Mesenchymal stem cell (in vitro differentiated cells and primary cell): ENCODE data around the gene ERC2.
A peak's percentile ranks its signal among the peaks of the same experiment; 100 is the strongest.

Experiments
- DNase-seq: peaks from one replicate; pipeline ENCODE4 v3.0.0-alpha.2; 2013
- H2AFZ ChIP-seq: one replicate; pipeline ENCODE4 v1.6.1; 2013; ENCODE audit warnings: low read depth, mild to moderate bottlenecking, control low read depth, inconsistent platforms, low read length, moderate library complexity
- H2AK5ac ChIP-seq: 2 replicates; pipeline ENCODE4 v1.6.1; 2013; ENCODE audit warnings: low read length, moderate library complexity, mild to moderate bottlenecking, inconsistent platforms; ENCODE audit not compliant: severe bottlenecking
- H2BK120ac ChIP-seq: one replicate; pipeline ENCODE4 v1.6.1; 2013; ENCODE audit warnings: low read depth, mild to moderate bottlenecking, inconsistent platforms, low read length, moderate library complexity
- H2BK12ac ChIP-seq, 2 experiments: one replicate each; pipeline ENCODE4 v1.6.1; 2013; ENCODE audit warnings: inconsistent platforms in 2 of 2, low read length in 2 of 2, mild to moderate bottlenecking in 2 of 2, moderate library complexity in 2 of 2, control low read depth in 1 of 2
- H2BK15ac ChIP-seq: one replicate; pipeline ENCODE4 v1.6.1; 2013; ENCODE audit warnings: mild to moderate bottlenecking, low read depth, inconsistent platforms; ENCODE audit not compliant: poor library complexity, severe bottlenecking
- H2BK5ac ChIP-seq: 2 replicates; pipeline ENCODE4 v1.6.1; 2013; ENCODE audit warnings: low read depth, mild to moderate bottlenecking, low read length, control low read depth, inconsistent platforms; ENCODE audit not compliant: poor library complexity, severe bottlenecking
- H3K14ac ChIP-seq, 2 experiments: one replicate each; pipeline ENCODE4 v1.6.1; 2013; ENCODE audit warnings: inconsistent platforms in 2 of 2, low read length in 2 of 2, control low read depth in 1 of 2, mild to moderate bottlenecking in 1 of 2, moderate library complexity in 1 of 2
- H3K18ac ChIP-seq, 2 experiments: one replicate each; pipeline ENCODE4 v1.6.1; 2013; ENCODE audit warnings: inconsistent platforms in 2 of 2, low read length in 2 of 2, control low read depth in 1 of 2, low read depth in 1 of 2, mild to moderate bottlenecking in 1 of 2
- H3K23ac ChIP-seq, 2 experiments: one replicate each; pipeline ENCODE4 v1.6.1; 2013; ENCODE audit warnings: inconsistent platforms in 2 of 2, low read length in 2 of 2, mild to moderate bottlenecking in 2 of 2, moderate library complexity in 2 of 2, control low read depth in 1 of 2
- H3K27ac ChIP-seq: 2 replicates; pipeline ENCODE4 v1.5.1; 2013; ENCODE audit warnings: mild to moderate bottlenecking, moderate library complexity, low read length, control low read depth, inconsistent platforms; ENCODE audit not compliant: poor library complexity, severe bottlenecking
- H3K27me3 ChIP-seq, 2 experiments: 2 replicates each; pipeline versions ENCODE4 v1.6.1 to v1.7.0; 2013; ENCODE audit warnings: low read length in 2 of 2, mild to moderate bottlenecking in 2 of 2, moderate library complexity in 2 of 2, control low read depth in 1 of 2, inconsistent platforms in 1 of 2; ENCODE audit not compliant: control insufficient read depth in 1 of 2, insufficient read depth in 1 of 2
- H3K36me3 ChIP-seq, 2 experiments: 2 replicates each; pipeline versions ENCODE4 v1.6.1 to v1.7.0; 2013; ENCODE audit warnings: low read length in 2 of 2, control low read depth in 1 of 2, inconsistent platforms in 1 of 2, low read depth in 1 of 2, mild to moderate bottlenecking in 1 of 2; ENCODE audit not compliant: insufficient read depth in 2 of 2, control insufficient read depth in 1 of 2
- H3K4ac ChIP-seq, 2 experiments: one replicate each; pipeline ENCODE4 v1.6.1; 2013; ENCODE audit warnings: inconsistent platforms in 2 of 2, low read length in 2 of 2, mild to moderate bottlenecking in 2 of 2, moderate library complexity in 2 of 2, control low read depth in 1 of 2, low read depth in 1 of 2
- H3K4me1 ChIP-seq: 2 replicates; pipeline ENCODE4 v1.6.1; 2013; ENCODE audit warnings: low read depth, low read length, control low read depth; ENCODE audit not compliant: control insufficient read depth, insufficient read depth
- H3K4me2 ChIP-seq: 2 replicates; pipeline ENCODE4 v1.6.1; 2013; ENCODE audit warnings: low read length, mild to moderate bottlenecking, inconsistent platforms; ENCODE audit not compliant: poor library complexity, severe bottlenecking
- H3K4me3 ChIP-seq, 2 experiments: 2 replicates each; pipeline versions ENCODE4 v1.5.1 to v1.7.0; 2013; ENCODE audit warnings: low read length in 2 of 2, mild to moderate bottlenecking in 2 of 2, control low read depth in 1 of 2, low read depth in 1 of 2; ENCODE audit not compliant: insufficient read depth in 1 of 2
- H3K79me1 ChIP-seq: replicated peaks from 2 replicates; pipeline ENCODE4 v1.6.1; 2013; ENCODE audit warnings: mild to moderate bottlenecking, control low read depth, low read length, inconsistent platforms; ENCODE audit not compliant: poor library complexity, severe bottlenecking
- H3K9ac ChIP-seq: 2 replicates; pipeline ENCODE4 v1.7.0; 2013; ENCODE audit warnings: mild to moderate bottlenecking, low read length, moderate library complexity
- H3K9me3 ChIP-seq: 2 replicates; pipeline ENCODE4 v1.7.0; 2013; ENCODE audit warnings: mild to moderate bottlenecking, low read length; ENCODE audit not compliant: control insufficient read depth
- H4K8ac ChIP-seq: one replicate; pipeline ENCODE4 v1.6.1; 2013; ENCODE audit warnings: inconsistent platforms, mild to moderate bottlenecking, low read length, moderate library complexity
- H4K91ac ChIP-seq: one replicate; pipeline ENCODE4 v1.6.1; 2013; ENCODE audit warnings: mild to moderate bottlenecking, low read length, inconsistent platforms
- WGBS: methylation state at CpG from one replicate; pipeline ENCODE4 v1.1.7; 2013; ENCODE audit warnings: mixed read lengths; 5-methylcytosine and 5-hydroxymethylcytosine counted together

ERC2 gene

GRCh38 chr3:56397798-56398197 lies 70.5 kb downstream of the ERC2 start:
- WGBS: 89% methylated on average over 1 of the region's 2 CpGs
- H4K91ac ChIP-seq: no peak overlapping the region
- no peaks in the 10 kb centered on the region for H3K79me1 ChIP-seq
- DNase-seq: no peak
- H3K4me1 ChIP-seq: no peaks in the 10 kb centered on the region
- no peaks in the 10 kb centered on the region for H3K9me3 ChIP-seq
- no peak overlapping the region for H3K4me2 ChIP-seq
- H3K14ac ChIP-seq: no peak overlapping the region
- no peak overlapping the region for H2AFZ ChIP-seq
- H2BK12ac ChIP-seq: no peak overlapping the region
- H2BK120ac ChIP-seq: no peak overlapping the region
- no peak overlapping the region for H4K8ac ChIP-seq
- H3K27me3 ChIP-seq: no peaks in the 10 kb centered on the region
- no peak overlapping the region for H3K4ac ChIP-seq
- no peaks in the 10 kb centered on the region for H3K36me3 ChIP-seq
- H3K4me3 ChIP-seq: no peak overlapping the region
- H3K18ac ChIP-seq: no peak overlapping the region
- H2AK5ac ChIP-seq: no peak overlapping the region
- H3K23ac ChIP-seq: no peak overlapping the region
- H2BK5ac ChIP-seq: no peak overlapping the region
- no peak overlapping the region for H2BK15ac ChIP-seq
- no peak overlapping the region for H3K27ac ChIP-seq
- H3K9ac ChIP-seq: no peak overlapping the region

GRCh38 chr3:56389183-56389830 lies 79.0 kb downstream of the ERC2 start:
- no peak overlapping the region for H2BK5ac ChIP-seq
- no peak overlapping the region for H2AFZ ChIP-seq
- no peak overlapping the region for H3K18ac ChIP-seq
- no peak overlapping the region for H3K4ac ChIP-seq
- H3K14ac ChIP-seq: no peak overlapping the region
- H3K27me3 ChIP-seq: no peaks in the 10 kb centered on the region
- H3K9ac ChIP-seq: no peak overlapping the region
- H3K4me1 ChIP-seq: no peaks in the 10 kb centered on the region
- WGBS: 25% methylated on average over 3 of the region's 3 CpGs
- no peak overlapping the region for H4K8ac ChIP-seq
- no peak overlapping the region for H2AK5ac ChIP-seq
- H3K79me1 ChIP-seq: no peaks in the 10 kb centered on the region
- no peak overlapping the region for H2BK120ac ChIP-seq
- no peaks in the 10 kb centered on the region for H3K9me3 ChIP-seq
- H3K23ac ChIP-seq: no peak overlapping the region
- H3K4me3 ChIP-seq: no peak overlapping the region
- no peak overlapping the region for H4K91ac ChIP-seq
- no peak overlapping the region for H3K4me2 ChIP-seq
- no peak overlapping the region for H2BK12ac ChIP-seq
- H3K27ac ChIP-seq: no peak overlapping the region
- no peaks in the 10 kb centered on the region for H3K36me3 ChIP-seq
- no peak overlapping the region for H2BK15ac ChIP-seq
- DNase-seq: peak; percentile 87

DNA sequence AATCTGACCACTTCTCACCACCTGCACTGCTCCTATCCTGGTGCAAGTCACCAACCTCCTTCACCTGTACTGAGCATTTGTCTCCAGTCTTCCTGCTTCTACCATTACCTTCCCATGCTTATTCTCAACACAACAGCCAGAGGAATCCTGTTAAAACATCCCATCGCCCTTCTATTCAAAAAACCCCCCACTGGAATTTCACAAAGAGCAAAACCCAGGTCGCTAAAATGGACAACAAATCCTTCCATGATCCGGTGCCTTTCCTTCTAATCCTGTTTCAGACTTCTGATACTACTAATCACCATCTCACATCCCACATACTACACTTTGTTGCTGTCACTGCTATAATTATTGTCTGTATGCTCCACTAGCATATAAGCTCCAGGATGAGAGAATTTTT lies 85.2 kb downstream of the ERC2 start:
- DNase-seq: no peak
- Histone ChIP-seq H3K23ac (no peak overlapping the region), H2BK120ac (no peak overlapping the region), H3K27ac (no peak overlapping the region), H3K18ac (no peak overlapping the region), H3K4me2 (no peak overlapping the region), H3K79me1 (no peaks in the 10 kb centered on the region), H4K8ac (no peak overlapping the region), H2AFZ (no peak overlapping the region), H2BK15ac (no peak overlapping the region), H3K4me3 (no peak overlapping the region), H4K91ac (no peak overlapping the region), H2AK5ac (no peak overlapping the region), H3K36me3 (no peaks in the 10 kb centered on the region), H3K4me1 (no peaks in the 10 kb centered on the region), H3K27me3 (no peaks in the 10 kb centered on the region), H3K4ac (no peak overlapping the region), H3K14ac (no peak overlapping the region), H2BK12ac (no peak overlapping the region), H2BK5ac (no peak overlapping the region), H3K9ac (no peak overlapping the region), H3K9me3 (no peaks in the 10 kb centered on the region)
- WGBS: 66% methylated on average over 3 of the region's 3 CpGs

DNA sequence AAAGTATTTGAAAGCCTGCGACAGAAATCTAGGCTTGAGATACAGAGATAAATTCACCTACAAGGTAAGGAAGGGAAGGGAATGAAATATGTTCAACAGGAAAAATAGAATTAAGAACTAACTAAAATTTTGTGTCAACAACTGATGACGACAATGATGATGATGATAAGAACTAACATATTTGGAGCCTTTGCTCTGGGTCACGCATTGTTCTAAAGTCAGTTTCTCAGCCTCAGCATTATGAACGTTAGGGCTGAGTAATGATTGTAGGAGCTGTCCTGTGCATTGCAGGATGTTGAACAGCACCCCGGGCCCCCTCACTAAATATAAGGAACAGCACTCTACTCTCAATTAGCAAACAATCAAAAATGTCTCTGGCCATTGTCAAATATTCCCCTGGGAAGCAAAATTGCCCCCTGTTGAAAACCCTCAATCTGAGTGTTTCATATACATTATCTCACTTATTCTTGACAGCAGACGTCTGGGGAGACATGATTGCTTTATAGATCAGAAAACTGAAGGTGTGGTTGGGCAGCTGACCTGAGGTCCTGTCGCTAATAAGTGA lies 88.5 kb downstream of the ERC2 start:
- no peak overlapping the region for H2AFZ ChIP-seq
- H3K4me2 ChIP-seq: no peak overlapping the region
- peak; percentile 9 for DNase-seq
- H3K18ac ChIP-seq: no peak overlapping the region
- no peak overlapping the region for H2AK5ac ChIP-seq
- H4K8ac ChIP-seq: no peak overlapping the region
- H2BK15ac ChIP-seq: no peak overlapping the region
- 55% methylated on average over 6 of the region's 7 CpGs for WGBS
- no peak overlapping the region for H2BK12ac ChIP-seq
- no peaks in the 10 kb centered on the region for H3K4me1 ChIP-seq
- H4K91ac ChIP-seq: no peak overlapping the region
- H3K27ac ChIP-seq: no peak overlapping the region
- no peaks in the 10 kb centered on the region for H3K36me3 ChIP-seq
- no peak overlapping the region for H3K14ac ChIP-seq
- H3K4ac ChIP-seq: no peak overlapping the region
- no peak overlapping the region for H2BK5ac ChIP-seq
- H3K9me3 ChIP-seq: peaks cover 6% of the 10 kb centered on the region
- no peak overlapping the region for H3K9ac ChIP-seq
- no peak overlapping the region for H3K23ac ChIP-seq
- no peak overlapping the region for H3K4me3 ChIP-seq
- H3K79me1 ChIP-seq: no peaks in the 10 kb centered on the region
- no peaks in the 10 kb centered on the region for H3K27me3 ChIP-seq
- H2BK120ac ChIP-seq: no peak overlapping the region
